ENCODE results near the gene DPYSL5. TPM values are rescaled to one million over a fixed set of nuclear protein-coding genes. Genes with fewer than 3 reads are reported as not detected.

Gene DPYSL5
- total RNA-seq, 1 experiment from 2014 or later: not detected

DNA sequence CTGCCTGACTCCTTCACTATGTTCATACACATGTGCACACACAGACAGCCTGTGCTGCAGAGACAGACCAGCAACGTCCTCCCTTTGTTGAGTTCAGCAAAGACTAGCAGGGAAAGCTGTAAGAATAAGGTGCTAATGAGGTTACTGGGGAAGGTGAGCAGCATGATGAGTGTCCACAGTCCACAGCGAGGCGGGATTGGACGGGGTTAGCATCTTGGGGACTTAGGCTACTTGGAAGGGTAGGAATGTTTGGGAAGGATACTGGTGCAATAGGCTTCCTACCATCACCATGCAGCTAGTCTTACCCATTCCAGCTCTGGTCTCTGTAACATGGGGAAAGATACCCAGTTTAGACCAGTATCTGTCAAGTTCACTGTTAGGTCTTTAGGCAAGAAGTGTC lies 41.9 kb downstream of the DPYSL5 start:
- H3K36me3 Mint-ChIP-seq (ENCODE audit: insufficient read depth, unreplicated experiment): no peaks in the 10 kb centered on the region
- no peak overlapping the region for H3K27ac Mint-ChIP-seq (ENCODE audit: low read depth, unreplicated experiment)
- H3K4me3 Mint-ChIP-seq (ENCODE audit: unreplicated experiment): no peak overlapping the region
- H3K4me1 Mint-ChIP-seq (ENCODE audit: insufficient read depth, unreplicated experiment): no peaks in the 10 kb centered on the region
- DNase-seq (ENCODE audit: unreplicated experiment): no peak
- TF ChIP-seq, protein P1, sequence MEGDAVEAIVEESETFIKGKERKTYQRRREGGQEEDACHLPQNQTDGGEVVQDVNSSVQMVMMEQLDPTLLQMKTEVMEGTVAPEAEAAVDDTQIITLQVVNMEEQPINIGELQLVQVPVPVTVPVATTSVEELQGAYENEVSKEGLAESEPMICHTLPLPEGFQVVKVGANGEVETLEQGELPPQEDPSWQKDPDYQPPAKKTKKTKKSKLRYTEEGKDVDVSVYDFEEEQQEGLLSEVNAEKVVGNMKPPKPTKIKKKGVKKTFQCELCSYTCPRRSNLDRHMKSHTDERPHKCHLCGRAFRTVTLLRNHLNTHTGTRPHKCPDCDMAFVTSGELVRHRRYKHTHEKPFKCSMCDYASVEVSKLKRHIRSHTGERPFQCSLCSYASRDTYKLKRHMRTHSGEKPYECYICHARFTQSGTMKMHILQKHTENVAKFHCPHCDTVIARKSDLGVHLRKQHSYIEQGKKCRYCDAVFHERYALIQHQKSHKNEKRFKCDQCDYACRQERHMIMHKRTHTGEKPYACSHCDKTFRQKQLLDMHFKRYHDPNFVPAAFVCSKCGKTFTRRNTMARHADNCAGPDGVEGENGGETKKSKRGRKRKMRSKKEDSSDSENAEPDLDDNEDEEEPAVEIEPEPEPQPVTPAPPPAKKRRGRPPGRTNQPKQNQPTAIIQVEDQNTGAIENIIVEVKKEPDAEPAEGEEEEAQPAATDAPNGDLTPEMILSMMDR (IDR thresholded peaks at IDR 0.05; ENCODE audit: unreplicated experiment): no peak
- intact Hi-C loops (cut with micrococcal nuclease): no loop called here
- ChIA-PET CTCF (interaction anchor here (0.6 to 1.3 kb wide), 3 partner anchors 33 to 194 kb away, joined by 3 to 5 read pairs (median 3); no protein-coding TSS in a partner anchor), POLR2A (no interaction called here)
- H3K27me3 Mint-ChIP-seq (ENCODE audit: insufficient read depth, unreplicated experiment): peaks cover 58% of the 10 kb centered on the region
- H3K9me3 Mint-ChIP-seq (ENCODE audit: unreplicated experiment): peaks cover under 1% of the 10 kb centered on the region
- no TSS peak for BruUV-seq (replicated peaks)

DNA sequence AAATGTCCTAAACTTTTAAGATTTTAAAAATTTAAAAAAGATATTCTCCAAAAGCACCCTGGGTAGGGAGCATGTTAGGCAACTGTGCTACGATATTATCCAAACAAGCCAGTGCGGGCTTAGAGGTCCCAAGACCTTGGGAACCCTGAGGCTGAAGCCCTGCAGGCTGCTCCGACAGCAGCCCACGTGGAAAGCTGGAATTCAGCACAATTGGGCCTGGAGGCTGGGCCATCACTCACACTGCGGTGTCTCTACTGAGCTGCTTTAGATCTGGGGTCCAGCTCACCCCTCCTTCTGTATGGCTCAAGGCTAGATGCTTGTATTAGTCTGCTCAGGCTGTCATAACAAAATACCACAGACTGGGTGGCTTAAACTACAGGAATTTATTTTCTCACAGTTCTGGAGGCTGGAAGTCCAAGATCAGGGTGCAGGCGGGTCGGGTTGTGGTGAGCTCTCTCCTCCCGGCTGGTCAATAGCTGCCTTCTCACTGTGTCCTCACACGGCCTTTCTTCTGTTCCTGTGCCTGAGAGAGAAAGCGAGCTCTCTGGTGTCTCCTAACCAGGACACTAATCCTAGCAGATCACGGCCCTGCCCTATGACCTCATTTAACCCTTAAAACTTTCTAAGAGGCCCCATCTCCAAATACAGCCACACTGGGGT lies 42.5 kb downstream of the DPYSL5 start:
- Mint-ChIP-seq H3K27ac (ENCODE audit: low read depth, unreplicated experiment) (no peak overlapping the region), H3K4me1 (ENCODE audit: insufficient read depth, unreplicated experiment) (no peaks in the 10 kb centered on the region), H3K27me3 (ENCODE audit: insufficient read depth, unreplicated experiment) (peaks cover 51% of the 10 kb centered on the region), H3K36me3 (ENCODE audit: insufficient read depth, unreplicated experiment) (no peaks in the 10 kb centered on the region), H3K4me3 (ENCODE audit: unreplicated experiment) (no peak overlapping the region), H3K9me3 (ENCODE audit: unreplicated experiment) (peaks cover 6% of the 10 kb centered on the region)
- ChIA-PET POLR2A (no interaction called here), CTCF (interaction anchor here (0.6 to 1.3 kb wide), 3 partner anchors 32 to 50 kb away, joined by 3 to 5 read pairs (median 3); no protein-coding TSS in a partner anchor)
- intact Hi-C loops (cut with micrococcal nuclease): no loop called here
- no TSS peak for BruUV-seq (replicated peaks)
- DNase-seq (ENCODE audit: unreplicated experiment): no peak
- TF ChIP-seq, protein P1 (IDR thresholded peaks at IDR 0.05; ENCODE audit: unreplicated experiment): no peak

DNA sequence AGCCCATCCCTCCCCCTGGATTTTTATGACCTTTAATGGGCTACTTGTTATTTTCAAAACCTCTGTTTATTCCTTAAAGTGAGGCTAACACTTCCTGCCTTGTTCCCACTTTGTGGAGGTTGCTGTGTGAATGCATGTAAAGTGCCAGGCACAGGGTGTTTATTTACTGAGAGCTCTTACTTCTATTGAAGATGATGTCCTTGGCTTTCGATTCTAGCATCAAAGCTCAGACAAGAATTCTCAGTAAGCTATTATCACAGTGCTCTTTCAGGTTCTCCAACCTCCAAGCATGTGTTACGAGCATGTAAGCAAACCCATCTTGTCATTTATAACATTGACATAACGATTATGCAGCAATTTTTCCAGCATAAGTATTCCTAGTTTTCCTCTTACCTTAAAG lies 44.2 kb downstream of the DPYSL5 start:
- peaks cover 35% of the 10 kb centered on the region for H3K27me3 Mint-ChIP-seq (ENCODE audit: insufficient read depth, unreplicated experiment)
- intact Hi-C loops (cut with micrococcal nuclease): no loop called here
- H3K4me3 Mint-ChIP-seq (ENCODE audit: unreplicated experiment): no peak overlapping the region
- no TSS peak for BruUV-seq (replicated peaks)
- H3K27ac Mint-ChIP-seq (ENCODE audit: low read depth, unreplicated experiment): no peak overlapping the region
- DNase-seq (ENCODE audit: unreplicated experiment): no peak
- no peaks in the 10 kb centered on the region for H3K36me3 Mint-ChIP-seq (ENCODE audit: insufficient read depth, unreplicated experiment)
- TF ChIP-seq, protein P1 (IDR thresholded peaks at IDR 0.05; ENCODE audit: unreplicated experiment): no peak
- ChIA-PET POLR2A (interaction anchor here (1.1 kb wide), 1 partner anchor 13 kb away, joined by 4 read pairs; no protein-coding TSS in a partner anchor), CTCF (interaction anchor here (0.5 kb wide), 1 partner anchor 48 kb away, joined by 3 read pairs; no protein-coding TSS in a partner anchor)
- peaks cover 6% of the 10 kb centered on the region for H3K9me3 Mint-ChIP-seq (ENCODE audit: unreplicated experiment)
- H3K4me1 Mint-ChIP-seq (ENCODE audit: insufficient read depth, unreplicated experiment): no peaks in the 10 kb centered on the region

DNA sequence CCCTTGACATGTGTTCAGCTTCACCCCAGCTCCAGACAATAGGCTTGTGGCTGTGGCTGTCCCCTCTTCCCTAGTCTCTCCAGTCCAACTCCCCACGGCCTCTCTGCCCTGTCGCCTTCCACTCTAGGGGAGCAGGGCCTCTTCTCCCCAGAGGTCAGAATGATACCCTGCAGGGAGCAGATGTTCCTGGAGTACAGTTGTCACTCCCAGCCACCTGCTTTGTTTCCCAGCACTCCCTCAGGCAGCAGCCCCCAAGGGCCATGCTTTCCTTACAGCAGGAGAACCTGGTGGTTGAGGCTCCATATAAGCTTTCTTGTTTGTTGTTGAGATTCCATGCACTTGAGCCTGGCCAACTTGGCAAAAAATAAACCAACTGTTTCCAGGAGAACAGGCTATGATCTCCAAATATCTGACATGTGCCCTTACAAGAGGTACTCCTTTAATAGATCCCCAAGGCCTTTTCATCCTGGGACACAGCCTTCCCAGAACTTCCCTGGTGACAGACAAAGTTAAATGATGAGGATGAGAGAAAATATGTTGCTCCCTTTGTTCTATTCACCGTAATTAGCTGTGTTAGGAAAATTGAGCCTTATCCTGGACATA lies 45.1 kb downstream of the DPYSL5 start:
- H3K4me1 Mint-ChIP-seq (ENCODE audit: insufficient read depth, unreplicated experiment): no peaks in the 10 kb centered on the region
- peaks cover 6% of the 10 kb centered on the region for H3K9me3 Mint-ChIP-seq (ENCODE audit: unreplicated experiment)
- TF ChIP-seq, protein P1 (IDR thresholded peaks at IDR 0.05; ENCODE audit: unreplicated experiment): no peak
- no peak overlapping the region for H3K4me3 Mint-ChIP-seq (ENCODE audit: unreplicated experiment)
- intact Hi-C loops (cut with micrococcal nuclease): no loop called here
- no peaks in the 10 kb centered on the region for H3K36me3 Mint-ChIP-seq (ENCODE audit: insufficient read depth, unreplicated experiment)
- ChIA-PET CTCF (interaction anchor here (0.7 kb wide), 1 partner anchor 46 kb away, joined by 3 read pairs; no protein-coding TSS in a partner anchor), POLR2A (no interaction called here)
- no peak for DNase-seq (ENCODE audit: unreplicated experiment)
- no peak overlapping the region for H3K27ac Mint-ChIP-seq (ENCODE audit: low read depth, unreplicated experiment)
- BruUV-seq (replicated peaks): no TSS peak
- peaks cover 29% of the 10 kb centered on the region for H3K27me3 Mint-ChIP-seq (ENCODE audit: insufficient read depth, unreplicated experiment)
